Stimulated activated naive CD8-positive, alpha-beta T cell treated with anti-CD3 and anti-CD28 coated beads, Interleukin-15, Interleukin-2, amounts not matched to agents 100 ng/mL and 50 ng/mL, for 24 hours (primary cell): ENCODE data around the gene RFX7.
A peak's percentile ranks its signal among the peaks of the same experiment; 100 is the strongest.

Experiments
- H3K27ac Mint-ChIP-seq: one replicate; pipeline ENCODE4 v1.8.0; 2021; ENCODE audit warnings: mild to moderate bottlenecking, mixed read lengths
- H3K27me3 Mint-ChIP-seq: one replicate; pipeline ENCODE4 v1.8.0; 2021; ENCODE audit warnings: mixed read lengths
- H3K36me3 Mint-ChIP-seq: one replicate; pipeline ENCODE4 v1.8.0; 2021; ENCODE audit warnings: low read depth, mixed read lengths
- H3K4me1 Mint-ChIP-seq: one replicate; pipeline ENCODE4 v1.8.0; 2021; ENCODE audit warnings: low read depth, mixed read lengths
- H3K4me3 Mint-ChIP-seq: one replicate; pipeline ENCODE4 v1.8.0; 2021; ENCODE audit warnings: mild to moderate bottlenecking, mixed read lengths
- H3K9me3 Mint-ChIP-seq: one replicate; pipeline ENCODE4 v1.8.0; 2021; ENCODE audit warnings: mixed read lengths

Gene RFX7

GRCh38 chr15:56249092-56249491, 5.4 kb upstream of the RFX7 start:
- H3K4me1 Mint-ChIP-seq = peaks cover 20% of the 10 kb centered on the region
- peaks cover 15% of the 10 kb centered on the region for H3K27me3 Mint-ChIP-seq
- no peaks in the 10 kb centered on the region for H3K36me3 Mint-ChIP-seq
- no peak overlapping the region for H3K4me3 Mint-ChIP-seq
- no peak overlapping the region for H3K27ac Mint-ChIP-seq
- H3K9me3 Mint-ChIP-seq = no peaks in the 10 kb centered on the region

- H3K27me3 Mint-ChIP-seq = peaks cover 9% of the 10 kb centered on the region
- H3K27ac Mint-ChIP-seq = no peak overlapping the region
- no peaks in the 10 kb centered on the region for H3K9me3 Mint-ChIP-seq
Observed at GRCh38 chr15:56248311-56248992, 4.8 kb upstream of the RFX7 start.

GRCh38 chr15:56247266-56247665, 3.6 kb upstream of the RFX7 start:
- Mint-ChIP-seq H3K4me1 (peaks cover 25% of the 10 kb centered on the region), H3K27me3 (peaks cover 3% of the 10 kb centered on the region), H3K4me3 (no peak overlapping the region), H3K36me3 (peaks cover 3% of the 10 kb centered on the region), H3K27ac (no peak overlapping the region), H3K9me3 (no peaks in the 10 kb centered on the region)

More at GRCh38 chr15:56248311-56248992, 4.8 kb upstream of the RFX7 start:
- Mint-ChIP-seq H3K4me1 (peaks cover 21% of the 10 kb centered on the region), H3K4me3 (no peak overlapping the region), H3K36me3 (no peaks in the 10 kb centered on the region)

- H3K27ac Mint-ChIP-seq = peak overlapping the region; percentile 95
- peak overlapping the region; percentile 94 for H3K4me3 Mint-ChIP-seq
- no peaks in the 10 kb centered on the region for H3K27me3 Mint-ChIP-seq
- H3K4me1 Mint-ChIP-seq = peaks cover 32% of the 10 kb centered on the region
- peaks cover 6% of the 10 kb centered on the region for H3K36me3 Mint-ChIP-seq
- no peaks in the 10 kb centered on the region for H3K9me3 Mint-ChIP-seq
Observed at GRCh38 chr15:56245871-56246814, 2.5 kb upstream of the RFX7 start.

GRCh38 chr15:56244811-56245576, 1.3 kb upstream of the RFX7 start:
- H3K27me3 Mint-ChIP-seq = no peaks in the 10 kb centered on the region
- no peaks in the 10 kb centered on the region for H3K9me3 Mint-ChIP-seq
- peak overlapping the region; percentile 95 for H3K27ac Mint-ChIP-seq
- peaks cover 43% of the 10 kb centered on the region for H3K4me1 Mint-ChIP-seq
- H3K36me3 Mint-ChIP-seq = peaks cover 11% of the 10 kb centered on the region
- H3K4me3 Mint-ChIP-seq = peak overlapping the region; percentile 94

- H3K4me1 Mint-ChIP-seq = peaks cover 49% of the 10 kb centered on the region
- peaks cover 15% of the 10 kb centered on the region for H3K36me3 Mint-ChIP-seq
- peak overlapping the region; percentile 95 for H3K27ac Mint-ChIP-seq
- peak overlapping the region; percentile 94 for H3K4me3 Mint-ChIP-seq
- H3K27me3 Mint-ChIP-seq = no peaks in the 10 kb centered on the region
- H3K9me3 Mint-ChIP-seq = no peaks in the 10 kb centered on the region
Observed at GRCh38 chr15:56244038-56244810, 545 bp upstream of the RFX7 start.

GRCh38 chr15:56242576-56243162, 1.0 kb downstream of the RFX7 start:
- Mint-ChIP-seq H3K27ac (peak overlapping the region; percentile 88), H3K9me3 (no peaks in the 10 kb centered on the region), H3K4me3 (peak overlapping the region; percentile 94), H3K27me3 (no peaks in the 10 kb centered on the region), H3K4me1 (peaks cover 56% of the 10 kb centered on the region), H3K36me3 (peaks cover 25% of the 10 kb centered on the region)

- Mint-ChIP-seq H3K36me3 (peaks cover 31% of the 10 kb centered on the region), H3K4me1 (peaks cover 65% of the 10 kb centered on the region), H3K27ac (peak overlapping the region; percentile 40), H3K4me3 (peak overlapping the region; percentile 94), H3K9me3 (no peaks in the 10 kb centered on the region), H3K27me3 (no peaks in the 10 kb centered on the region)
Observed at GRCh38 chr15:56241374-56242105, 2.1 kb downstream of the RFX7 start.

- Mint-ChIP-seq H3K4me1 (peaks cover 64% of the 10 kb centered on the region), H3K27ac (no peak overlapping the region), H3K27me3 (no peaks in the 10 kb centered on the region), H3K36me3 (peaks cover 41% of the 10 kb centered on the region), H3K4me3 (no peak overlapping the region), H3K9me3 (no peaks in the 10 kb centered on the region)
Observed at GRCh38 chr15:56240390-56240789, 3.3 kb downstream of the RFX7 start.

GRCh38 chr15:56236197-56236596, 7.5 kb downstream of the RFX7 start:
- peaks cover 22% of the 10 kb centered on the region for H3K9me3 Mint-ChIP-seq
- peaks cover 76% of the 10 kb centered on the region for H3K36me3 Mint-ChIP-seq
- H3K27me3 Mint-ChIP-seq = no peaks in the 10 kb centered on the region
- H3K4me3 Mint-ChIP-seq = no peak overlapping the region
- no peak overlapping the region for H3K27ac Mint-ChIP-seq
- H3K4me1 Mint-ChIP-seq = peaks cover 55% of the 10 kb centered on the region

- no peaks in the 10 kb centered on the region for H3K27me3 Mint-ChIP-seq
- peaks cover 28% of the 10 kb centered on the region for H3K9me3 Mint-ChIP-seq
- H3K36me3 Mint-ChIP-seq = peaks cover 85% of the 10 kb centered on the region
- no peak overlapping the region for H3K4me3 Mint-ChIP-seq
- peaks cover 42% of the 10 kb centered on the region for H3K4me1 Mint-ChIP-seq
- no peak overlapping the region for H3K27ac Mint-ChIP-seq
Observed at GRCh38 chr15:56234804-56235203, 8.9 kb downstream of the RFX7 start.

GRCh38 chr15:56233549-56233948, 10.1 kb downstream of the RFX7 start:
- peak overlapping the region; percentile 14 for H3K4me3 Mint-ChIP-seq
- H3K27ac Mint-ChIP-seq = no peak overlapping the region
- H3K4me1 Mint-ChIP-seq = peaks cover 38% of the 10 kb centered on the region
- H3K27me3 Mint-ChIP-seq = no peaks in the 10 kb centered on the region
- H3K9me3 Mint-ChIP-seq = peaks cover 29% of the 10 kb centered on the region
- H3K36me3 Mint-ChIP-seq = peaks cover 91% of the 10 kb centered on the region

- Mint-ChIP-seq H3K27me3 (no peaks in the 10 kb centered on the region), H3K4me3 (no peak overlapping the region), H3K9me3 (peaks cover 42% of the 10 kb centered on the region), H3K36me3 (peaks cover 90% of the 10 kb centered on the region), H3K4me1 (peaks cover 34% of the 10 kb centered on the region), H3K27ac (no peak overlapping the region)
Observed at GRCh38 chr15:56232058-56232457, 11.6 kb downstream of the RFX7 start.
